GM12801 (cell line): ENCODE results near the gene BRD3.

Source experiments
- CTCF ChIP-seq: IDR thresholded peaks from one replicate; pipeline ENCODE4 v1.5.1; 2011; ENCODE audit warnings: control low read depth; ENCODE audit not compliant: insufficient read length; ENCODE audit errors: extremely low read depth

Gene BRD3

GRCh38 chr9:134067904-134068743 lies at the start of gene BRD3:
TSS of gene BRD3 (minus strand) at chr9:134068026. CDS start at chr9:134053477, 14,549 bp downstream.
- TF ChIP-seq CTCF = no peak

- TF ChIP-seq CTCF = no peak
These were observed 44.7 kb upstream of the BRD3 start for GRCh38 chr9:134112561-134112960.

- no peak for TF ChIP-seq CTCF
These were observed 43.2 kb upstream of the BRD3 start for GRCh38 chr9:134111064-134111463.

GRCh38 chr9:134103391-134103998 lies 35.7 kb upstream of the BRD3 start:
- no peak for TF ChIP-seq CTCF

- no peak for TF ChIP-seq CTCF
These were observed 33.9 kb upstream of the BRD3 start for GRCh38 chr9:134101623-134102149.

- TF ChIP-seq CTCF = no peak
These were observed 32.2 kb upstream of the BRD3 start for GRCh38 chr9:134100040-134100439.

GRCh38 chr9:134099123-134099761 lies 31.4 kb upstream of the BRD3 start:
- TF ChIP-seq CTCF = no peak
